ENCODE data around the gene FXR2. TPM values are rescaled to one million over a fixed set of nuclear protein-coding genes. Genes with fewer than 3 reads are reported as not detected.

Gene FXR2
- total and polyA plus RNA-seq, 10 of the 15 experiments (the other 5 are each of a cell fraction or from before 2014, with no cell fraction given): 1.6 to 33.3 (median 22.0) TPM

DNA sequence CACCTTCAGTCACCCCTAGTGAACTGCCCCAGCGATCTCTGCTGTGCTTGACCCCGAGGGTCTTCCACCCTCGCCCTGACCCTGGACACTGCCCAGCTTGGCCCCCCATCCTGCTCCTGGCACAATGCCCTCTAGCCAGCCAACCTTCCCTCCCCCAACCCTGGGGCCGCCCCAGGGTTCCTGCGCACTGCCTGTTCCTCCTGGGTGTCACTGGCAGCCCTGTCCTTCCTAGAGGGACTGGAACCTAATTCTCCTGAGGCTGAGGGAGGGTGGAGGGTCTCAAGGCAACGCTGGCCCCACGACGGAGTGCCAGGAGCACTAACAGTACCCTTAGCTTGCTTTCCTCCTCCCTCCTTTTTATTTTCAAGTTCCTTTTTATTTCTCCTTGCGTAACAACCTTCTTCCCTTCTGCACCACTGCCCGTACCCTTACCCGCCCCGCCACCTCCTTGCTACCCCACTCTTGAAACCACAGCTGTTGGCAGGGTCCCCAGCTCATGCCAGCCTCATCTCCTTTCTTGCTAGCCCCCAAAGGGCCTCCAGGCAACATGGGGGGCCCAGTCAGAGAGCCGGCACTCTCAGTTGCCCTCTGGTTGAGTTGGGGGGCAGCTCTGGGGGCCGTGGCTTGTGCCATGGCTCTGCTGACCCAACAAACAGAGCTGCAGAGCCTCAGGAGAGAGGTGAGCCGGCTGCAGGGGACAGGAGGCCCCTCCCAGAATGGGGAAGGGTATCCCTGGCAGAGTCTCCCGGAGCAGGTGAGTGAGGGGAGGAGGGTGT lies 56.0 kb downstream of the FXR2 start, which contains the start of gene TNFSF13:
Gene TNFSF13, plus strand, starts transcription at position 207 of the 776 bp plus-strand sequence. Its CDS starts 290 bp downstream, at position 497.
- intact Hi-C loops (cut with micrococcal nuclease; ENCODE audit: unreplicated experiment): no loop called here
- ChIA-PET RAD21 (ENCODE audit: unreplicated experiment) (interaction anchor here (0.7 to 4.9 kb wide), 8 partner anchors 34 to 203 kb away, joined by 3 to 84 read pairs (median 6); partner anchors contain the start of genes FGF11, TMEM95 and TP53), CTCF (interaction anchor here (0.7 to 6.2 kb wide), 9 partner anchors 25 to 214 kb away, joined by 3 to 192 read pairs (median 5); partner anchors contain the start of genes MPDU1, TMEM95, TP53 and WRAP53), POLR2A (interaction anchor here (0.9 to 4.2 kb wide), 11 partner anchors 11 to 129 kb away, joined by 3 to 36 read pairs (median 4); partner anchors contain the start of genes MPDU1, TMEM102, TP53 and WRAP53), SMC1A (ENCODE audit: uncharacterized antibody, unreplicated experiment) (interaction anchor here (0.7 to 4.9 kb wide), 12 partner anchors 20 to 123 kb away, joined by 3 to 35 read pairs (median 4); partner anchors contain the start of genes CD68 and TMEM102)
- DNase-seq (ENCODE audit: low read depth, low spot score) (no peak), ATAC-seq (peak; percentile 10; the same call in 2 of the 3 replicates), FAIRE-seq (no peak)
- in situ Hi-C loops (cut with MboI): loop anchor here (25.0 kb wide), 1 partner anchor 521 kb away; the partner anchor contains the start of genes SLC16A11 and SLC16A13
- Histone ChIP-seq H3K27me3 (replicated peaks in 1 of 2; ENCODE audit: control insufficient read depth in 2 of 2, insufficient read depth in 2 of 2, low read length in 1 of 2) (no peaks in the 10 kb centered on the region), H3K4me2 (ENCODE audit: control insufficient read depth, insufficient read depth) (peak within 1 kb of the TSS; percentile 92), H3K4me1 (ENCODE audit: control insufficient read depth, insufficient read depth, low read length) (peaks cover 38% of the 10 kb centered on the region), H3K4me3 (peak within 1 kb of the TSS; percentile 66), H3K27ac (ENCODE audit: control insufficient read depth, insufficient read depth) (peak within 1 kb of the TSS; percentile 84), H3K9me3 (replicated peaks; ENCODE audit: control insufficient read depth, insufficient read depth, low read length) (no peaks in the 10 kb centered on the region), H3K9ac (ENCODE audit: control insufficient read depth, insufficient read depth, low read length) (peak within 1 kb of the TSS; percentile 70), H3K36me3 (ENCODE audit: control insufficient read depth in 2 of 2, insufficient read depth in 2 of 2, low read length in 1 of 2) (no peaks in the 10 kb centered on the region; a peak in 1 of 4 replicates), H2AFZ (ENCODE audit: control insufficient read depth, low read depth, low read length) (peak within 1 kb of the TSS; percentile 82), H3K79me2 (ENCODE audit: control insufficient read depth, insufficient read depth, low read length) (peaks cover 23% of the 10 kb centered on the region), H4K20me1 (ENCODE audit: control insufficient read depth, insufficient read depth) (no peaks in the 10 kb centered on the region)
- BruUV-seq (replicated peaks): TSS peak; percentile 44
- TF ChIP-seq CHD2 (IDR thresholded peaks at IDR 0.05; ENCODE audit: borderline replicate concordance, low read depth, low read length) (0 out of 2 replicates have a peak, but pooled peaks have one; percentile 24), NBN (IDR thresholded peaks at IDR 0.05) (0 out of 2 replicates have a peak, but pooled peaks have one; percentile 2), HDGF (IDR thresholded peaks at IDR 0.05) (0 out of 2 replicates have a peak, but pooled peaks have one; percentile 66), ZNF687 (IDR thresholded peaks at IDR 0.05) (no peak), SUZ12 (IDR thresholded peaks at IDR 0.05; ENCODE audit: unreplicated experiment) (no peak)
- 61% methylated on average over 16 of the region's 16 CpGs for WGBS (ENCODE audit: insufficient coverage, insufficient replicate concordance, low lambda C conversion rate, missing lambda C conversion rate)
